Fibroblast of peridontal ligament (primary cell): ENCODE measurements around the gene CNIH2.
A peak's percentile ranks its signal among the peaks of the same experiment; 100 is the strongest.

Source experiments
- DNase-seq: peaks from one replicate; pipeline ENCODE4 v3.0.0-alpha.2; 2010; ENCODE audit errors: extremely low read depth

CNIH2 gene

GRCh38 chr11:66259225-66259624 is 18.8 kb upstream of the CNIH2 start:
- no peak for DNase-seq

- DNase-seq, result no peak
These were observed 18.0 kb upstream of the CNIH2 start for GRCh38 chr11:66259956-66260355.

GRCh38 chr11:66261578-66261977 is 16.4 kb upstream of the CNIH2 start:
- DNase-seq, result no peak

GRCh38 chr11:66262191-66262590 is 15.8 kb upstream of the CNIH2 start:
- DNase-seq, result no peak

- DNase-seq, result no peak
These were observed 15.3 kb upstream of the CNIH2 start for GRCh38 chr11:66262696-66263095.

- no peak for DNase-seq
These were observed 14.7 kb upstream of the CNIH2 start for GRCh38 chr11:66263231-66263630.

- DNase-seq, result no peak
These were observed 14.2 kb upstream of the CNIH2 start for GRCh38 chr11:66263785-66264184.

GRCh38 chr11:66264383-66264782 is 13.6 kb upstream of the CNIH2 start:
- no peak for DNase-seq

GRCh38 chr11:66264914-66265313 is 13.1 kb upstream of the CNIH2 start:
- no peak for DNase-seq

- DNase-seq, result no peak
These were observed 12.2 kb upstream of the CNIH2 start for GRCh38 chr11:66265531-66266377.

GRCh38 chr11:66266378-66267038 is 11.5 kb upstream of the CNIH2 start:
- DNase-seq, result no peak

- DNase-seq, result no peak
These were observed 11.0 kb upstream of the CNIH2 start for GRCh38 chr11:66267039-66267378.

GRCh38 chr11:66267379-66268243 is 10.4 kb upstream of the CNIH2 start:
- DNase-seq, result peak; percentile 77

GRCh38 chr11:66268244-66268951 is 9.6 kb upstream of the CNIH2 start, which contains the start of gene RAB1B:
RAB1B (plus strand) TSS chr11:66268639; CDS start chr11:66268680, 41 bp downstream.
- peak; percentile 100 for DNase-seq

GRCh38 chr11:66268952-66269905 is 8.7 kb upstream of the CNIH2 start:
- DNase-seq, result peak; percentile 43

- DNase-seq, result no peak
These were observed 6.2 kb upstream of the CNIH2 start for GRCh38 chr11:66271816-66272215.

- DNase-seq, result no peak
These were observed 5.4 kb upstream of the CNIH2 start for GRCh38 chr11:66272596-66272995.

GRCh38 chr11:66274219-66274618 is 3.8 kb upstream of the CNIH2 start:
- DNase-seq, result no peak

GRCh38 chr11:66275396-66275795 is 2.6 kb upstream of the CNIH2 start:
- DNase-seq, result no peak

- DNase-seq, result no peak
These were observed 1.9 kb upstream of the CNIH2 start for GRCh38 chr11:66275984-66276612.
